ENCODE results near the gene YDJC. TPM values are rescaled to one million over a fixed set of nuclear protein-coding genes. Genes with fewer than 3 reads are reported as not detected.
"Not testable (repeated sequence)": the region's sequence is repeated elsewhere in the genome, so short reads cannot be mapped to it uniquely, and the experiment has no call there.

YDJC gene, protein sequence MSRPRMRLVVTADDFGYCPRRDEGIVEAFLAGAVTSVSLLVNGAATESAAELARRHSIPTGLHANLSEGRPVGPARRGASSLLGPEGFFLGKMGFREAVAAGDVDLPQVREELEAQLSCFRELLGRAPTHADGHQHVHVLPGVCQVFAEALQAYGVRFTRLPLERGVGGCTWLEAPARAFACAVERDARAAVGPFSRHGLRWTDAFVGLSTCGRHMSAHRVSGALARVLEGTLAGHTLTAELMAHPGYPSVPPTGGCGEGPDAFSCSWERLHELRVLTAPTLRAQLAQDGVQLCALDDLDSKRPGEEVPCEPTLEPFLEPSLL
- total RNA-seq = 10 to 100 TPM; 37.1 to 38.0 TPM

DNA sequence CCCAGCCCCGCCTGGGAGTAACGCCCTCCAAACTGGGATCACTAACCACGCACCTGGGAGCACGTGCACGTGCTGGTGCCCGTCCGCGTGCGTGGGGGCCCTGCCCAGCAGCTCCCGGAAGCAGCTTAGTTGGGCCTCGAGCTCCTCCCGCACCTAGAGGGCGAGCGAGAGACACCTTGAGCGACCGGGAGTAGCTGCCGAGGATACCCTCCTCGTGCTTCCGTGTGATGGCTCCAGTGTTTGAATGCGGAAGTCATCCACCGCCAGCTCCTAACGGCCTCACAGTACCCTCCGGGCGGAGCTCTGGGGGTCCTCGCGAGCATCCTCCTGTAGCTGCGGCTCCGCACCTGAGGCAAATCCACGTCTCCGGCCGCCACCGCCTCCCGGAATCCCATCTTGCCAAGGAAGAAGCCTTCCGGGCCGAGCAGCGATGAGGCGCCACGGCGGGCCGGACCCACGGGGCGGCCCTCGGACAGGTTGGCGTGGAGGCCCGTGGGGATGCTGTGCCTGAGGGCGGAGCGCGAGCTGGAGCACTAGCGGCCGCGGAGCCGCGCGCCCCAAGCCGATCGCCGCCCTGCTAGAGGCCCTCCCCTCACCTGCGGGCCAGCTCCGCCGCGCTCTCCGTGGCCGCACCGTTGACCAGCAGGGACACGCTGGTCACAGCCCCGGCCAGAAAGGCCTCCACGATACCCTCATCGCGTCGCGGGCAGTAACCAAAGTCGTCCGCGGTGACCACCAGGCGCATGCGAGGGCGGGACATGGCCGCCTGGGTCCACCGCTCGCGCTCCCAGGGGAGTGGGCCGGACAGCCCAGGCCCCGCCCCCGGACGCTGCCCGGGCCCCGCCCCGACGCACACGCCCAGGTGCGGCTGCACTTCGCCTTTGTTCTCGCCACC, at the start of gene YDJC:
Gene YDJC, minus strand, starts transcription at position 768 of the 895 bp plus-strand sequence. Its CDS starts 8 bp downstream, at position 760.
- peaks cover 27% of the 10 kb centered on the region for H3K36me3 Mint-ChIP-seq (ENCODE audit: low read depth)
- DNase-seq = peak; percentile 95
- H3K27ac Mint-ChIP-seq = peak within 1 kb of the TSS; percentile 88
- CTCF ChIA-PET = interaction anchor here (1.0 to 13.8 kb wide), 21 partner anchors 8 to 627 kb away, joined by 3 to 289 read pairs (median 6); partner anchors contain the start of genes PPIL2, PPM1F, SDF2L1 and UBE2L3
- no peaks in the 10 kb centered on the region for H3K27me3 Mint-ChIP-seq
- POLR2A ChIA-PET = interaction anchor here (0.5 to 4.2 kb wide), 17 partner anchors 9 to 628 kb away, joined by 3 to 132 read pairs (median 5); partner anchors contain the start of genes PPIL2, SDF2L1, THAP7 and UBE2L3
- H3K4me1 Mint-ChIP-seq = peaks cover 46% of the 10 kb centered on the region
- H3K9me3 Mint-ChIP-seq = no peaks in the 10 kb centered on the region
- H3K4me3 Mint-ChIP-seq = peak within 1 kb of the TSS; percentile 87

DNA sequence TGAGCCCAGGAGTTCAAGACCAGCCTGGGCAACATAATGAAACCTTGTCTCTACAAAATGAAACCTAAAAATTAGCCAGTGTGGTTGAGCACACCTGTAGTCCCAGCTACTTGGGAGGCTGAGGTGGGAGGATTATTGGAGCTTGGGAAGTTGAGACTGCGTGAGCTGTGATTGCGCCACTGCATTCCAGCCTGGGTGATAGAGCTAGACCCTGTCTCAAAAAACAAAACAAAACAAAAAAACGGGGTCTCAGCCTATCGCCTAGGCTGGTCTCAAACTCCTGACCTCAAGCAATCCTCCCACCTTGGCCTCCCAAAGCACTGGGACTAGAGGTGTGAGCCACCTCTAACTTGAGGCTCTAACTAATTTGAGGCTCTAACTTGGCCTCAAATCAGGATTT, 49.6 kb upstream of the YDJC start:
- POLR2A ChIA-PET = no interaction called here
- Mint-ChIP-seq H3K4me1 (peaks cover 2% of the 10 kb centered on the region), H3K4me3 (no peak overlapping the region), H3K36me3 (ENCODE audit: low read depth) (peaks cover 51% of the 10 kb centered on the region), H3K9me3 (no peaks in the 10 kb centered on the region), H3K27me3 (no peaks in the 10 kb centered on the region), H3K27ac (no peak overlapping the region)
- CTCF ChIA-PET = no interaction called here
- no peak for DNase-seq

DNA sequence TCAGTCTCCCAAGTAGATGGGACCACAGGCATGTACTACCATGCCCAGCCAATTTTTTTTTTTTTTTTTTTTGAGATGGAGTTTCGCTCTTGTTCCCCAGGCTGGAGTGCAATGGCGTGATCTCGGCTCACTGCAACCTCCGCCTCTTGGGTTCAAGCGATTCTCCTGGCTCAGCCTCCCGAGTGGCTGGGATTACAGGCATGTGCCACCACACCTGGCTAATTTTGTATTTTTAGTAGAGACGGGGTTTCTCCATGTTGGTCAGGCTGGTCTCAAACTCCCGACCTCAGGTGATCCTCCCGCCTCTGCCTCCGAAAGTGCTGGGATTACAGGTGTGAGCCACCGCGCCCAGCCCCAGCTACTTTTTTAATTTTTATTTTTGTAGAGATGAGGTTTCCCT, 49.0 kb upstream of the YDJC start:
- DNase-seq, H3K4me3 Mint-ChIP-seq, CTCF ChIA-PET, H3K27ac Mint-ChIP-seq, H3K27me3 Mint-ChIP-seq, H3K9me3 Mint-ChIP-seq, H3K4me1 Mint-ChIP-seq, POLR2A ChIA-PET: not testable (repeated sequence)
- H3K36me3 Mint-ChIP-seq (ENCODE audit: low read depth) = peaks cover 55% of the 10 kb centered on the region

DNA sequence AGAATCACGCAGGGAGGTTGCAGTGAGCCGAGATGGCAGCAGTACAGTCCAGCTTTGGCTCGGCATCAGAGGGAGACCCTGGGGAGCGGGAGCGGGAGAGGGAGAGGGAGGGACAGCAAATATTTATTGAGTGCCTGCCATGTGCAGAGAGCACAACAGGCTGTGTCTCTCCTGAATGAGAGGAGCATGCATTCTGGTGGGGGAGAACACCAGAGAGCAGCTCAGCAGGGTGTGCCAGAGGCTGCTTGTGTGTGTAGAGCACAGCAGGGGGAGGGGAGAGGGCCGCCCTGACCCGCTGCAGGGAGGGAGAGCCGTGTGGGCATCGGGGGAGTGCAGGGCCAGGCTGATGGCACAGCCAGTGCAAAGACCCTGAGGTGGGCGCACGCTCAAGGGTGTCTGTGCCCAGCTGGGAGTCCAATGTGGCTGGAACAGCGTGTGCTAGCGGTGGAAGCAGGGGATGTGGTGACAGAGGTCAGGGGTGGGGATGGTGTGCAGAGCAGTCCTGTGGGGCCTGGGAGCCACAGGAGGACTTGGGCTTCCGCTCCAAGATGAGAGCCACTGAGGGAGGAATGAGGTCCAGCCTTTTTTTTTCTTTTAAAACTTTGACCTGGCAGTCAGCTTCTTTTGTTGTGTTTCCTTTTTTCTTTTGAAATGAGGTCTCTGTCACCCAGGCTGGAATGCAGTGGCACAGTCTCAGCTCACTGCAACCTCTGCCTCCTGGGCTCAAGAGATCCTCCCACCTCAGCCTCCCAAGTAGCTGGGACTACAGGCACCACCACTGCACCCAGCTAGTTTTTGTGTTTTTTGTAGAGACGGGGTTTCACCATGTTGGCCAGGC, 48.0 kb upstream of the YDJC start:
- POLR2A ChIA-PET = no interaction called here
- H3K4me3 Mint-ChIP-seq = no peak overlapping the region
- peaks cover 2% of the 10 kb centered on the region for H3K4me1 Mint-ChIP-seq
- no peaks in the 10 kb centered on the region for H3K9me3 Mint-ChIP-seq
- CTCF ChIA-PET = no interaction called here
- H3K27ac Mint-ChIP-seq = no peak overlapping the region
- peaks cover 58% of the 10 kb centered on the region for H3K36me3 Mint-ChIP-seq (ENCODE audit: low read depth)
- H3K27me3 Mint-ChIP-seq = no peaks in the 10 kb centered on the region
- DNase-seq = no peak

DNA sequence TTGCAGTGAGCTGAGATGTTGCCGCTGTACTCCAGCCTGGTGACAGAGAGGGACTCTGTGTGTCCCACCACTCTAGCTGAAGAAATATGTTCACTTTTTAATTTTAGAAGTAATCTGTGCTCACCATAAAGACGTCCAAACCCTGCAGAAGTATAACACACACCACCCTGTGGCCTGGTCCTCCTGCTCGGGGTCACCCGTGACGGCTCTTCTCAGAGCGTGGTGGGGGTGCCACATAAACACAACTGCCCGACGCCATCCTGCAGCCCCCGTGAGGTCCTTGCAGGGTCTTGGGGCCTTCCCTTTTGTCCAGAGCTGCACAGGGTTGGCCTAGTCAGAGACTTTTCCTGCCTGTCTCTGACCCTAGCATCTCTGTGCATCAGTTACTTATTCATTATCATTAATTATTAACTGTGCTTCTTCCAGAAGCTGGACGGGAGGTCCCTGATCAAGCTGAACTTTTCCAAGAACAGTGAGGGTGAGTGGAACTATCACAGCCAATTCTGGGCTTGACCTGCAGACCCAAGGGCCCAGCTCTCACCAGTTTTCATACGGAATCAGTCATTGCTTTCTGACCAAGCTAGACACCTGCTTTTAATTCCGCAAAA, 44.9 kb upstream of the YDJC start:
- Mint-ChIP-seq H3K27ac (no peak overlapping the region), H3K4me3 (no peak overlapping the region), H3K9me3 (no peaks in the 10 kb centered on the region), H3K36me3 (ENCODE audit: low read depth) (peaks cover 73% of the 10 kb centered on the region), H3K27me3 (no peaks in the 10 kb centered on the region), H3K4me1 (peaks cover 4% of the 10 kb centered on the region)
- no peak for DNase-seq
- CTCF ChIA-PET = interaction anchor here (0.9 kb wide), 1 partner anchor 33 kb away, joined by 6 read pairs; the partner anchor contains the start of gene SDF2L1
- POLR2A ChIA-PET = interaction anchor here (1.4 kb wide), 1 partner anchor 9 kb away, joined by 5 read pairs; the partner anchor contains the start of gene PPIL2

GRCh38 chr22:21673534-21674321, 43.9 kb upstream of the YDJC start:
- no peaks in the 10 kb centered on the region for H3K9me3 Mint-ChIP-seq
- H3K4me3 Mint-ChIP-seq = no peak overlapping the region
- H3K4me1 Mint-ChIP-seq = peaks cover 11% of the 10 kb centered on the region
- CTCF ChIA-PET = no interaction called here
- POLR2A ChIA-PET = interaction anchor here (1.4 kb wide), 1 partner anchor 8 kb away, joined by 5 read pairs; the partner anchor contains the start of gene PPIL2
- no peak for DNase-seq
- no peak overlapping the region for H3K27ac Mint-ChIP-seq
- H3K36me3 Mint-ChIP-seq (ENCODE audit: low read depth) = peaks cover 78% of the 10 kb centered on the region
- H3K27me3 Mint-ChIP-seq = no peaks in the 10 kb centered on the region

GRCh38 chr22:21672107-21672629, 42.3 kb upstream of the YDJC start:
- Mint-ChIP-seq H3K36me3 (ENCODE audit: low read depth) (peaks cover 69% of the 10 kb centered on the region), H3K4me3 (no peak overlapping the region), H3K9me3 (no peaks in the 10 kb centered on the region), H3K4me1 (peaks cover 20% of the 10 kb centered on the region), H3K27me3 (no peaks in the 10 kb centered on the region), H3K27ac (no peak overlapping the region)
- ChIA-PET POLR2A (no interaction called here), CTCF (no interaction called here)
- no peak for DNase-seq

DNA sequence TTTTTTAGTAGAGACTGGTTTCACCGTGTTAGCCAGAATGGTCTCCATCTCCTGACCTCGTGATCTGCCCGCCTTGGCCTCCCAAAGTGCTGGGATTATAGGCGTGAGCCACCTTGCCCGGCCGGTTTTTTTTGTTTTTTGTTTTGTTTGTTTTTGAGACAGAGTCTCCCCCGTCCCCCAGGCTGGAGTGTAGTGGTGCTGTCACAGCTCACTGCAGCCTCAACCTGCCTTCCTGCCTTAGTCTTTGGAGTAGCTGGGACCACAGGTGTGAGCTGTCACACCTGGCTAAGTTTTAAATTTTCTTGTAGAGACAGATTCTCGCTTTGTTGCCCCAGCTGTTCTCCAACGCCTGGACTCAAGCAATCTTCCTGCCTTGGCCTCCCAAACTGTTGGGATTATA, 39.2 kb upstream of the YDJC start:
- Mint-ChIP-seq H3K36me3 (ENCODE audit: low read depth) (peaks cover 48% of the 10 kb centered on the region), H3K27ac (no peak overlapping the region), H3K9me3 (no peaks in the 10 kb centered on the region), H3K4me3 (no peak overlapping the region), H3K27me3 (no peaks in the 10 kb centered on the region), H3K4me1 (peaks cover 38% of the 10 kb centered on the region)
- CTCF ChIA-PET = no interaction called here
- POLR2A ChIA-PET = interaction anchor here (1.0 kb wide), 1 partner anchor 67 kb away, joined by 3 read pairs; the partner anchor contains the start of gene YPEL1
- no peak for DNase-seq

DNA sequence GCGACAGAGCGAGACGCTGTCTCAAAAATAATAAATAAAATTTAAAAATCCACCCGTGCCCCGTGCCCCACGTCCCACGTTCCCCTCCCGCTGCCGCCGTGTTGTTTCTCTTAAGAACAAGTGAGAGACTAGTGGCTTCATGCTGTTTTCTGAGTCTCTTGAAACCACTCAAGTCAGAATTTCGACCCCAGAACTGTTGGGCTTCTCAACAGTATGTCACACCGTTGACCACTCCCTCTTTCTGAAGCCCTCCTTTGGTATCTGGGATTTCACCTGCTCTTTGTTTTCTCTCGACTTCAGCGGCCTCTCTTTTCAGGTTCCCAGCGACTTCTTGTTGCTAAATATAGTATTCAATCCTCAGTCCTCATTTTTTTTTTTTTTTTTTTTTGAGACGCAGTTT, 37.0 kb upstream of the YDJC start:
- H3K4me3 Mint-ChIP-seq = peak overlapping the region; percentile 92
- H3K9me3 Mint-ChIP-seq = no peaks in the 10 kb centered on the region
- peaks cover 42% of the 10 kb centered on the region for H3K4me1 Mint-ChIP-seq
- no peak for DNase-seq
- H3K27me3 Mint-ChIP-seq = no peaks in the 10 kb centered on the region
- peak overlapping the region; percentile 99 for H3K27ac Mint-ChIP-seq
- POLR2A ChIA-PET = interaction anchor here (1.1 to 2.7 kb wide), 6 partner anchors 9 to 38 kb away, joined by 3 to 29 read pairs (median 10); partner anchors contain the start of gene SDF2L1
- peaks cover 32% of the 10 kb centered on the region for H3K36me3 Mint-ChIP-seq (ENCODE audit: low read depth)
- CTCF ChIA-PET = interaction anchor here (1.6 to 2.6 kb wide), 2 partner anchors 20 to 38 kb away, joined by 7 to 8 read pairs; no protein-coding TSS in a partner anchor

GRCh38 chr22:21665047-21665851, 35.4 kb upstream of the YDJC start:
- ChIA-PET CTCF (interaction anchor here (0.6 to 3.0 kb wide), 5 partner anchors 13 to 288 kb away, joined by 3 to 16 read pairs (median 8); partner anchors contain the start of genes PPM1F and SDF2L1), POLR2A (interaction anchor here (0.8 to 2.7 kb wide), 15 partner anchors 7 to 317 kb away, joined by 3 to 29 read pairs (median 5); partner anchors contain the start of genes SDF2L1 and TOP3B)
- peak overlapping the region; percentile 92 for H3K4me3 Mint-ChIP-seq
- H3K27ac Mint-ChIP-seq = peak overlapping the region; percentile 99
- peaks cover 39% of the 10 kb centered on the region for H3K4me1 Mint-ChIP-seq
- H3K9me3 Mint-ChIP-seq = no peaks in the 10 kb centered on the region
- no peaks in the 10 kb centered on the region for H3K27me3 Mint-ChIP-seq
- no peak for DNase-seq
- peaks cover 20% of the 10 kb centered on the region for H3K36me3 Mint-ChIP-seq (ENCODE audit: low read depth)
